ENCODE results near the gene TLCD1.

The TLCD1 gene

GRCh38 chr17:28726226-28726626, at the start of gene TLCD1:
TSS of gene TLCD1 (minus strand) at chr17:28726233. CDS start at chr17:28726097, 136 bp downstream.
- peak in 39 of 51 donors; percentile 46 to 83 (median 66) for DNase-seq

GRCh38 chr17:28774206-28774605, 48.2 kb upstream of the TLCD1 start:
- no peak for DNase-seq

GRCh38 chr17:28773736-28774135, 47.7 kb upstream of the TLCD1 start:
- no peak for DNase-seq

GRCh38 chr17:28765038-28765437, 39.0 kb upstream of the TLCD1 start:
- peak in 1 of 51 donors; percentile 21 for DNase-seq

GRCh38 chr17:28763804-28764266, 37.8 kb upstream of the TLCD1 start:
- peak in 31 of 51 donors; percentile 9 to 88 (median 52) for DNase-seq

- no peak for DNase-seq
Measured at GRCh38 chr17:28763137-28763799, 37.2 kb upstream of the TLCD1 start.

GRCh38 chr17:28760601-28761562, 34.8 kb upstream of the TLCD1 start:
- DNase-seq: peak in 31 of 51 donors; percentile 10 to 68 (median 50)

GRCh38 chr17:28759256-28759865, 33.3 kb upstream of the TLCD1 start:
- DNase-seq: no peak

GRCh38 chr17:28758411-28759121, 32.5 kb upstream of the TLCD1 start:
- DNase-seq: no peak

- DNase-seq: no peak
Measured at GRCh38 chr17:28756049-28756804, 30.2 kb upstream of the TLCD1 start.

GRCh38 chr17:28755486-28755885, 29.5 kb upstream of the TLCD1 start:
- no peak for DNase-seq

GRCh38 chr17:28751600-28752366, 25.8 kb upstream of the TLCD1 start:
- no peak for DNase-seq

GRCh38 chr17:28750178-28751047, 24.4 kb upstream of the TLCD1 start:
- peak; percentile 12 to 95 (median 82) for DNase-seq

GRCh38 chr17:28749516-28750177, 23.6 kb upstream of the TLCD1 start:
- DNase-seq: no peak

GRCh38 chr17:28748852-28749515, 23.0 kb upstream of the TLCD1 start:
- DNase-seq: no peak

GRCh38 chr17:28747801-28748750, 22.0 kb upstream of the TLCD1 start:
- DNase-seq: no peak

Data from hypothalamus (tissue), 51 donors.